K562 (cell line): ENCODE measurements around the gene IZUMO4. TPM values are rescaled to one million over a fixed set of nuclear protein-coding genes. Genes with fewer than 3 reads are reported as not detected.
A peak's percentile ranks its signal among the peaks of the same experiment; 100 is the strongest.

Experiments used
- RBFOX2 ChIP-seq: fragments of 200-400 bp; formaldehyde crosslinking; IDR thresholded peaks from 2 replicates; pipeline ENCODE4 v1.6.1; 2017; ENCODE audit warnings: low read depth, mild to moderate bottlenecking, low read length, moderate library complexity
- TOE1 ChIP-seq, 2 experiments: fragments of 450-650 bp in 1 of 2; sonication (generic) in 1 of 2; formaldehyde crosslinking in 1 of 2; IDR thresholded peaks; 2 replicates each; pipeline versions ENCODE4 v1.7.1 to v1.8.0; 2016 to 2022; ENCODE audit warnings: borderline replicate concordance in 2 of 2, mild to moderate bottlenecking in 2 of 2, antibody characterized with exemption in 1 of 2, inconsistent platforms in 1 of 2, low read depth in 1 of 2, missing genetic modification reagents in 1 of 2, moderate library complexity in 1 of 2
- polyA plus RNA-seq, 8 experiments: library from polyadenylated mRNA; depleted of rRNA in 4 of 8; stranded (reverse) in 5 of 8; unstranded in 3 of 8; fragments of >200 nt; fragmentation: Nextera tagmentation in 2 of 8; fragmentation: Illumina TruSeq in 1 of 8; extraction: Ambion mirVana in 2 of 8; extraction: Trizol in 1 of 8; gene quantifications; 2 replicates each; pipeline versions ENCODE4 v1.2.1 to v1.2.3, GENCODE V29; 2011 to 2014; ENCODE audit warnings: inconsistent platforms in 1 of 8, missing spikeins in 1 of 8
- total RNA-seq, 7 experiments: library from RNA; depleted of rRNA in 6 of 7; stranded (reverse); fragments of >200 nt in 6 of 7; fragmentation: Illumina TruSeq in 2 of 7; extraction: Trizol in 2 of 7; gene quantifications; 2 replicates each; pipeline versions ENCODE4 v1.2.1 to v1.2.3, GENCODE V29; 2011 to 2021; ENCODE audit warnings: low replicate concordance in 1 of 7
- TF ChIP-seq, protein P1 (sequence below), 2 experiments: fragments of 450-650 bp; formaldehyde crosslinking in 1 of 2; IDR thresholded peaks; 2 replicates each; pipeline versions ENCODE4 v1.4.0 to v1.6.1; 2014 to 2020; ENCODE audit warnings: mild to moderate bottlenecking in 2 of 2, borderline replicate concordance in 1 of 2, low read depth in 1 of 2
- TF ChIP-seq, protein P2 (sequence below): fragments of 250-450 bp; sonication (Bioruptor Pico); IDR thresholded peaks from 2 replicates; pipeline ENCODE4 v1.4.0; 2020

The IZUMO4 gene
- total and polyA plus RNA-seq, 9 of the 15 experiments (the other 6 are each of a cell fraction or from before 2014, with no cell fraction given), result 0.07 to 3.9 (median 1.2) TPM

DNA sequence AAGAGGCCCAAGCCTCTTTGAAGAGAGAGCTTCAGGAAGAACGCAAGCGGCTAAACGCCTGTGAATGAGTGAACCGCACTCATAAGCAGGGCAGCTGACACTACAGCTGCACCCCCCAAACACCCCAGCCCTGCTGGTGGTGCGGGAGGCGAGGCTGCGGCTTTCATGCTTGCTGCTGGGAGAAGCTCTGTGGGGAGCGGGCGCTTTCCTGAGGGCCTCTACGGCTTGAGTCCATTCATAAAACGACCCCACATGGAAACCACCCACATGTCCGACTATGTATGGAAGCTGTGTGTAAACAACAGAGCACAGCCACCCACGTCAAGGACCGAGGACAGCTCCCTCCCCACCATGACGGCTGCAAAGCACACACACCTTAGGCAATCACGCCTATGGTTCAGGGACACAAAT lies 49.1 kb downstream of the IZUMO4 start (continued):
- TF ChIP-seq, protein P1, sequence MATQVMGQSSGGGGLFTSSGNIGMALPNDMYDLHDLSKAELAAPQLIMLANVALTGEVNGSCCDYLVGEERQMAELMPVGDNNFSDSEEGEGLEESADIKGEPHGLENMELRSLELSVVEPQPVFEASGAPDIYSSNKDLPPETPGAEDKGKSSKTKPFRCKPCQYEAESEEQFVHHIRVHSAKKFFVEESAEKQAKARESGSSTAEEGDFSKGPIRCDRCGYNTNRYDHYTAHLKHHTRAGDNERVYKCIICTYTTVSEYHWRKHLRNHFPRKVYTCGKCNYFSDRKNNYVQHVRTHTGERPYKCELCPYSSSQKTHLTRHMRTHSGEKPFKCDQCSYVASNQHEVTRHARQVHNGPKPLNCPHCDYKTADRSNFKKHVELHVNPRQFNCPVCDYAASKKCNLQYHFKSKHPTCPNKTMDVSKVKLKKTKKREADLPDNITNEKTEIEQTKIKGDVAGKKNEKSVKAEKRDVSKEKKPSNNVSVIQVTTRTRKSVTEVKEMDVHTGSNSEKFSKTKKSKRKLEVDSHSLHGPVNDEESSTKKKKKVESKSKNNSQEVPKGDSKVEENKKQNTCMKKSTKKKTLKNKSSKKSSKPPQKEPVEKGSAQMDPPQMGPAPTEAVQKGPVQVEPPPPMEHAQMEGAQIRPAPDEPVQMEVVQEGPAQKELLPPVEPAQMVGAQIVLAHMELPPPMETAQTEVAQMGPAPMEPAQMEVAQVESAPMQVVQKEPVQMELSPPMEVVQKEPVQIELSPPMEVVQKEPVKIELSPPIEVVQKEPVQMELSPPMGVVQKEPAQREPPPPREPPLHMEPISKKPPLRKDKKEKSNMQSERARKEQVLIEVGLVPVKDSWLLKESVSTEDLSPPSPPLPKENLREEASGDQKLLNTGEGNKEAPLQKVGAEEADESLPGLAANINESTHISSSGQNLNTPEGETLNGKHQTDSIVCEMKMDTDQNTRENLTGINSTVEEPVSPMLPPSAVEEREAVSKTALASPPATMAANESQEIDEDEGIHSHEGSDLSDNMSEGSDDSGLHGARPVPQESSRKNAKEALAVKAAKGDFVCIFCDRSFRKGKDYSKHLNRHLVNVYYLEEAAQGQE (IDR thresholded peaks at IDR 0.05; ENCODE audit: borderline replicate concordance), result peak; percentile 57; the same call in 1 of the 2 replicates
- TF ChIP-seq, protein P1 (CRISPR knock-in tag; IDR thresholded peaks at IDR 0.05; ENCODE audit: low read depth), result no peak
- TF ChIP-seq, protein P2, sequence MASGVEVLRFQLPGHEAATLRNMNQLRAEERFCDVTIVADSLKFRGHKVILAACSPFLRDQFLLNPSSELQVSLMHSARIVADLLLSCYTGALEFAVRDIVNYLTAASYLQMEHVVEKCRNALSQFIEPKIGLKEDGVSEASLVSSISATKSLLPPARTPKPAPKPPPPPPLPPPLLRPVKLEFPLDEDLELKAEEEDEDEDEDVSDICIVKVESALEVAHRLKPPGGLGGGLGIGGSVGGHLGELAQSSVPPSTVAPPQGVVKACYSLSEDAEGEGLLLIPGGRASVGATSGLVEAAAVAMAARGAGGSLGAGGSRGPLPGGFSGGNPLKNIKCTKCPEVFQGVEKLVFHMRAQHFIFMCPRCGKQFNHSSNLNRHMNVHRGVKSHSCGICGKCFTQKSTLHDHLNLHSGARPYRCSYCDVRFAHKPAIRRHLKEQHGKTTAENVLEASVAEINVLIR (CRISPR knock-in tag), result no peak
- TF ChIP-seq TOE1 (IDR thresholded peaks at IDR 0.05; ENCODE audit: borderline replicate concordance) (no peak), TOE1 (CRISPR knock-in tag; IDR thresholded peaks at IDR 0.05; ENCODE audit: borderline replicate concordance, low read depth) (no peak), RBFOX2 (peak; percentile 44; the same call in 1 of the 2 replicates)
